Stimulated activated CD4-positive, alpha-beta T cell treated with anti-CD3 and anti-CD28 coated beads, Interleukin-4, amount 100 ng/mL, for 1 hour (primary cell): ENCODE results near the gene FUS.
"Not testable (repeated sequence)": the region's sequence is repeated elsewhere in the genome, so short reads cannot be mapped to it uniquely, and the experiment has no call there.

Experiments used
- DNase-seq: peaks from one replicate; pipeline ENCODE4 v3.0.0-alpha.2; 2020

FUS gene

GRCh38 chr16:31187808-31188189 lies 7.9 kb downstream of the FUS start:
- DNase-seq: no peak

- no peak for DNase-seq
Observed at GRCh38 chr16:31188450-31189411, 8.8 kb downstream of the FUS start.

- no peak for DNase-seq
Observed at GRCh38 chr16:31189412-31189778, 9.5 kb downstream of the FUS start.

- no peak for DNase-seq
Observed at GRCh38 chr16:31190061-31190460, 10.1 kb downstream of the FUS start.

GRCh38 chr16:31190818-31191444 lies 11.0 kb downstream of the FUS start:
- no peak for DNase-seq

- no peak for DNase-seq
Observed at GRCh38 chr16:31191697-31192428, 11.9 kb downstream of the FUS start.

GRCh38 chr16:31192856-31193642 lies 13.1 kb downstream of the FUS start:
- no peak for DNase-seq

- no peak for DNase-seq
Observed at GRCh38 chr16:31193874-31194273, 13.9 kb downstream of the FUS start.

- no peak for DNase-seq
Observed at GRCh38 chr16:31194898-31195297, 15.0 kb downstream of the FUS start.

- DNase-seq: not testable (repeated sequence)
Observed at GRCh38 chr16:31195861-31196260, 15.9 kb downstream of the FUS start.

- no peak for DNase-seq
Observed at GRCh38 chr16:31196324-31197088, 16.6 kb downstream of the FUS start.

GRCh38 chr16:31198207-31198882 lies 18.4 kb downstream of the FUS start:
- DNase-seq: no peak

GRCh38 chr16:31199430-31200041 lies 19.6 kb downstream of the FUS start:
- no peak for DNase-seq

- DNase-seq: not testable (repeated sequence)
Observed at GRCh38 chr16:31200111-31200510, 20.2 kb downstream of the FUS start.

- peak; percentile 35 for DNase-seq
Observed at GRCh38 chr16:31200821-31201568, 21.1 kb downstream of the FUS start.

- DNase-seq: peak; percentile 33
Observed at GRCh38 chr16:31201582-31202413, 21.9 kb downstream of the FUS start.

- DNase-seq: peak; percentile 25
Observed at GRCh38 chr16:31202414-31203375, 22.8 kb downstream of the FUS start, which contains the start of gene PYCARD. Gene PYCARD, minus strand, starts transcription at chr16:31202760. Its CDS starts 70 bp downstream, at chr16:31202690.
